Mammary epithelial cell (primary cell): ENCODE results near the gene BCKDHA.

Source experiments
- CTCF ChIP-seq, 2 donors: IDR thresholded peaks in 1 of 2; conservative IDR thresholded peaks in 1 of 2; 2 replicates each; pipeline ENCODE4 v1.5.1; 2011 to 2012; ENCODE audit warnings: inconsistent platforms in 2 of 2, low read length in 2 of 2, mild to moderate bottlenecking in 2 of 2, control low read depth in 1 of 2, low read depth in 1 of 2; ENCODE audit not compliant: insufficient read depth in 1 of 2; ENCODE audit errors: extremely low read depth in 1 of 2
- EZH2 ChIP-seq: IDR thresholded peaks from 2 replicates; pipeline ENCODE4 v1.6.1; 2012; ENCODE audit warnings: low read length, inconsistent platforms, borderline replicate concordance

GRCh38 chr19:41405776-41406175 lies 8.2 kb downstream of the BCKDHA start:
- no peak for TF ChIP-seq CTCF (conservative IDR thresholded peaks at IDR 0.05 in 1 of 2, IDR thresholded peaks at IDR 0.05 in 1 of 2; ENCODE audit: extremely low read depth in 1 of 2, insufficient read depth in 1 of 2, low read depth in 1 of 2, low read length in 2 of 2)
- TF ChIP-seq EZH2, result no peak
